ENCODE data around the gene ABHD16B.

GRCh38 chr20:63854766-63855362, 6.4 kb upstream of the ABHD16B start:
- TF ChIP-seq MAX (IDR thresholded peaks at IDR 0.05) (no peak), TP53 (CRISPR knock-in tag; conservative IDR thresholded peaks at IDR 0.05) (no peak), BHLHE40 (IDR thresholded peaks at IDR 0.05; ENCODE audit: low read length) (no peak), EEA1 (CRISPR knock-in tag; IDR thresholded peaks at IDR 0.05; ENCODE audit: borderline replicate concordance) (no peak), ZBTB40 (IDR thresholded peaks at IDR 0.05) (no peak), ZBTB40 (CRISPR knock-in tag; IDR thresholded peaks at IDR 0.05) (0 out of 2 replicates have a peak, but pooled peaks have one; percentile 6), ZNF124 (CRISPR knock-in tag; IDR thresholded peaks at IDR 0.05) (no peak), KDM1A (CRISPR knock-in tag; IDR thresholded peaks at IDR 0.05) (no peak), NFIC (IDR thresholded peaks at IDR 0.05; ENCODE audit: low read length) (no peak), CREB3 (CRISPR knock-in tag; IDR thresholded peaks at IDR 0.05) (no peak), HOXA7 (CRISPR knock-in tag; IDR thresholded peaks at IDR 0.05) (no peak)

Measured in HepG2 (cell line).